T-cell (primary cell): ENCODE data around the gene FBXO44. TPM values are rescaled to one million over a fixed set of nuclear protein-coding genes. Genes with fewer than 3 reads are reported as not detected.

Source experiments
- ATAC-seq, 4 experiments: fragments of 200-7000 bp in 3 of 4; fragments of 150-1000 bp in 1 of 4; cut with Tn5 transposase; replicated peaks in 1 of 4; 1 replicate in 3 of 4; 2 replicates in 1 of 4; pipeline ENCODE4 v1.10.0; 2021; ENCODE audit warnings: moderate library complexity in 3 of 4, mild to moderate bottlenecking in 2 of 4, moderate number of reproducible peaks in 1 of 4
- CTCF ChIA-PET, 2 donors: fragments of 300-600 bp; sonication (Branson Sonifier 250); formaldehyde crosslinking; loops; one replicate each; lab custom pipeline; 2022; ENCODE audit warnings: antibody characterized with exemption in 2 of 2; lab: Charles Lee
- POLR2A ChIA-PET, 2 donors: fragments of 300-600 bp; sonication (Branson Sonifier 250); formaldehyde crosslinking; loops; one replicate each; lab custom pipeline; 2022; ENCODE audit warnings: antibody characterized with exemption in 2 of 2; lab: Charles Lee
- DNase-seq, 35 experiments: peaks; one replicate each; pipeline versions ENCODE4 v3.0.0 to v3.0.0-alpha.2; 2013 to 2023
- H3K27ac ChIP-seq: one replicate; pipeline ENCODE4 v1.5.1; 2013; ENCODE audit warnings: low read length
- H3K27me3 ChIP-seq, 2 experiments: replicated peaks in 1 of 2; 1 replicate in 1 of 2; 2 replicates in 1 of 2; pipeline versions ENCODE4 v1.6.1 to v1.7.0; 2013; ENCODE audit warnings: low read length in 1 of 2, mixed read lengths in 1 of 2; ENCODE audit not compliant: control insufficient read depth in 2 of 2, insufficient read depth in 2 of 2; ENCODE audit errors: extremely low read depth in 1 of 2
- H3K36me3 ChIP-seq, 2 donors: 1 replicate in 1 of 2; 2 replicates in 1 of 2; pipeline versions ENCODE4 v1.6.1 to v1.7.0; 2013; ENCODE audit warnings: low read length in 1 of 2; ENCODE audit not compliant: control insufficient read depth in 2 of 2, insufficient read depth in 1 of 2; ENCODE audit errors: extremely low read depth in 1 of 2
- H3K4me1 ChIP-seq, 2 experiments: 1 replicate in 1 of 2; 2 replicates in 1 of 2; pipeline versions ENCODE4 v1.6.1 to v1.7.0; 2013; ENCODE audit warnings: low read length in 2 of 2, mixed read lengths in 1 of 2; ENCODE audit not compliant: insufficient read depth in 2 of 2, control insufficient read depth in 1 of 2; ENCODE audit errors: extremely low read depth in 1 of 2
- H3K4me3 ChIP-seq, 2 donors: 1 replicate in 1 of 2; 2 replicates in 1 of 2; pipeline versions ENCODE4 v1.5.1 to v1.7.0; 2013; ENCODE audit warnings: mild to moderate bottlenecking in 2 of 2, low read length in 1 of 2, moderate library complexity in 1 of 2; ENCODE audit not compliant: control insufficient read depth in 1 of 2; ENCODE audit errors: extremely low read depth in 1 of 2
- H3K9me3 ChIP-seq: 2 replicates; pipeline ENCODE4 v1.7.0; 2013
- H3K27ac Mint-ChIP-seq, 2 donors: one replicate each; pipeline ENCODE4 v1.8.0; 2020 to 2021; ENCODE audit warnings: mild to moderate bottlenecking in 2 of 2, mixed read lengths in 2 of 2
- H3K27me3 Mint-ChIP-seq, 2 donors: one replicate each; pipeline ENCODE4 v1.8.0; 2021 to 2022; ENCODE audit warnings: mixed read lengths in 2 of 2
- H3K36me3 Mint-ChIP-seq: one replicate; pipeline ENCODE4 v1.8.0; 2021; ENCODE audit warnings: mixed read lengths
- H3K4me1 Mint-ChIP-seq, 3 donors: one replicate each; pipeline ENCODE4 v1.8.0; 2020 to 2022; ENCODE audit warnings: mixed read lengths in 3 of 3, mild to moderate bottlenecking in 1 of 3
- H3K4me3 Mint-ChIP-seq, 3 donors: one replicate each; pipeline ENCODE4 v1.8.0; 2020 to 2022; ENCODE audit warnings: mild to moderate bottlenecking in 3 of 3, mixed read lengths in 3 of 3, moderate library complexity in 3 of 3
- H3K9me3 Mint-ChIP-seq, 3 donors: one replicate each; pipeline ENCODE4 v1.8.0; 2020 to 2022; ENCODE audit warnings: mixed read lengths in 3 of 3
- WGBS: methylation state at CpG from one replicate; pipeline ENCODE4 v1.1.5; 2013; ENCODE audit warnings: missing lambda C conversion rate; ENCODE audit not compliant: insufficient coverage; 5-methylcytosine and 5-hydroxymethylcytosine counted together
- total RNA-seq, 35 experiments: library from RNA in 6 of 35; stranded (reverse) in 6 of 35; fragments of 120-200 nt in 1 of 35; gene quantifications; one replicate each; pipeline versions ENCODE4 v1.2.1 to v1.2.4 and lab custom pipeline; 2013 to 2026

The FBXO44 gene
- total RNA-seq, 5 donors from 2014 or later (not counting 1 experiment from before 2014, with no cell fraction given) = 46.7 to 64.5 (median 54.3) TPM

- Histone ChIP-seq H3K27ac (no peak overlapping the region), H3K9me3 (no peaks in the 10 kb centered on the region), H3K36me3 (no peaks in the 10 kb centered on the region), H3K27me3 (peaks cover 0 to 9% of the 10 kb centered on the region in 2 experiments), H3K4me3 (no peak overlapping the region), H3K4me1 (peaks cover 2 to 34% of the 10 kb centered on the region in 2 experiments)
- Mint-ChIP-seq H3K4me3 (peak overlapping the region in 1 of 3 donors; percentile 42), H3K4me1 (peaks cover 23 to 35% (median 29%) of the 10 kb centered on the region in 3 donors), H3K27ac (no peak overlapping the region), H3K9me3 (no peaks in the 10 kb centered on the region), H3K36me3 (no peaks in the 10 kb centered on the region), H3K27me3 (no peaks in the 10 kb centered on the region)
- ATAC-seq = no peak
- 100% methylated on average over 1 of the region's 6 CpGs for WGBS
- ChIA-PET POLR2A (no interaction called here), CTCF (interaction anchor here in 1 of 2 donors (0.9 to 1.7 kb wide), 2 partner anchors 71 to 406 kb away, joined by 4 to 7 read pairs; no protein-coding TSS in a partner anchor)
- DNase-seq = no peak
These were observed 6.6 kb upstream of the FBXO44 start for GRCh38 chr1:11648039-11648438.

GRCh38 chr1:11648732-11649158, 5.9 kb upstream of the FBXO44 start:
- DNase-seq (peak in 13 of 35 experiments; percentile 8 to 60 (median 27)), ATAC-seq (peak in 3 of 4 experiments; percentile 30 to 50 (median 37))
- no peak overlapping the region for H3K27ac ChIP-seq
- Mint-ChIP-seq H3K4me3 (peak overlapping the region in 1 of 3 donors; percentile 42), H3K27me3 (no peaks in the 10 kb centered on the region), H3K4me1 (peaks cover 23 to 36% (median 29%) of the 10 kb centered on the region in 3 donors), H3K36me3 (no peaks in the 10 kb centered on the region), H3K9me3 (no peaks in the 10 kb centered on the region), H3K27ac (no peak overlapping the region)
- no peaks in the 10 kb centered on the region for H3K9me3 ChIP-seq
- 15% methylated on average over 12 of the region's 30 CpGs for WGBS
- ChIA-PET CTCF (interaction anchor here in 1 of 2 donors (0.9 to 2.5 kb wide), 3 partner anchors 15 to 407 kb away, joined by 4 to 12 read pairs (median 7); partner anchors contain the start of gene FBXO6), POLR2A (no interaction called here)
- peaks cover 0 to 9% of the 10 kb centered on the region in 2 experiments for H3K27me3 ChIP-seq
- no peaks in the 10 kb centered on the region for H3K36me3 ChIP-seq
- H3K4me3 ChIP-seq = no peak overlapping the region
- H3K4me1 ChIP-seq = peaks cover 2 to 36% of the 10 kb centered on the region in 2 experiments

GRCh38 chr1:11649237-11649623, 5.4 kb upstream of the FBXO44 start:
- H3K9me3 Mint-ChIP-seq = no peaks in the 10 kb centered on the region
- peaks cover 23 to 36% (median 29%) of the 10 kb centered on the region in 3 donors for H3K4me1 Mint-ChIP-seq
- no peaks in the 10 kb centered on the region for H3K27me3 Mint-ChIP-seq
- H3K4me3 ChIP-seq = no peak overlapping the region
- ChIA-PET POLR2A (no interaction called here), CTCF (interaction anchor here in 1 of 2 donors (0.9 to 5.6 kb wide), 6 partner anchors 15 to 408 kb away, joined by 3 to 56 read pairs (median 6); partner anchors contain the start of genes AGTRAP and FBXO6)
- ATAC-seq (peak in 1 of 4 experiments; percentile 5), DNase-seq (no peak)
- peaks cover 0 to 9% of the 10 kb centered on the region in 2 experiments for H3K27me3 ChIP-seq
- no peak overlapping the region for H3K27ac ChIP-seq
- no peaks in the 10 kb centered on the region for H3K9me3 ChIP-seq
- H3K4me3 Mint-ChIP-seq = peak overlapping the region in 1 of 3 donors; percentile 84
- no peaks in the 10 kb centered on the region for H3K36me3 Mint-ChIP-seq
- peaks cover 2 to 40% of the 10 kb centered on the region in 2 experiments for H3K4me1 ChIP-seq
- WGBS = 40% methylated on average over 6 of the region's 9 CpGs
- H3K36me3 ChIP-seq = no peaks in the 10 kb centered on the region
- H3K27ac Mint-ChIP-seq = peak overlapping the region in 1 of 2 donors; percentile 28

- no peak for ATAC-seq
These were observed 4.9 kb upstream of the FBXO44 start for GRCh38 chr1:11649624-11650330.

GRCh38 chr1:11650331-11650991, 4.2 kb upstream of the FBXO44 start:
- Mint-ChIP-seq H3K4me3 (peak overlapping the region; percentile 71 to 84 (median 80)), H3K4me1 (peaks cover 24 to 38% (median 32%) of the 10 kb centered on the region in 3 donors), H3K27ac (peak overlapping the region; percentile 78 to 86), H3K27me3 (no peaks in the 10 kb centered on the region), H3K9me3 (no peaks in the 10 kb centered on the region), H3K36me3 (no peaks in the 10 kb centered on the region)
- Histone ChIP-seq H3K27ac (peak overlapping the region; percentile 51), H3K36me3 (no peaks in the 10 kb centered on the region), H3K9me3 (no peaks in the 10 kb centered on the region), H3K4me1 (peaks cover 4 to 47% of the 10 kb centered on the region in 2 experiments), H3K4me3 (peak overlapping the region; percentile 32 to 39), H3K27me3 (peaks cover 0 to 9% of the 10 kb centered on the region in 2 experiments)
- ChIA-PET CTCF (interaction anchor here (0.7 to 5.6 kb wide), 9 partner anchors 14 to 409 kb away, joined by 3 to 56 read pairs (median 4); partner anchors contain the start of genes AGTRAP (in 1 of the 2) and FBXO6 (in 1 of the 2)), POLR2A (interaction anchor here (0.6 kb wide), 2 partner anchors 34 to 1435 kb away, joined by 3 to 4 read pairs; no protein-coding TSS in a partner anchor)
- DNase-seq (peak; percentile 45 to 89 (median 77)), ATAC-seq (peak; percentile 56 to 71 (median 63))
- 5% methylated on average over 39 of the region's 47 CpGs for WGBS

More at GRCh38 chr1:11649624-11650330, 4.9 kb upstream of the FBXO44 start:
- ChIA-PET POLR2A (interaction anchor here in 1 of 2 donors (0.6 kb wide), 1 partner anchor 1435 kb away, joined by 4 read pairs; no protein-coding TSS in a partner anchor), CTCF (interaction anchor here (0.7 to 5.6 kb wide), 7 partner anchors 14 to 408 kb away, joined by 3 to 56 read pairs (median 4); partner anchors contain the start of genes AGTRAP (in 1 of the 2) and FBXO6 (in 1 of the 2))
- peak overlapping the region; percentile 28 to 54 for H3K27ac Mint-ChIP-seq
- peaks cover 23 to 36% (median 29%) of the 10 kb centered on the region in 3 donors for H3K4me1 Mint-ChIP-seq
- no peak for DNase-seq
- H3K27me3 ChIP-seq = peaks cover 0 to 9% of the 10 kb centered on the region in 2 experiments
- 59% methylated on average over 12 of the region's 21 CpGs for WGBS
- H3K36me3 Mint-ChIP-seq = no peaks in the 10 kb centered on the region
- H3K36me3 ChIP-seq = no peaks in the 10 kb centered on the region
- peak overlapping the region; percentile 51 for H3K27ac ChIP-seq
- no peaks in the 10 kb centered on the region for H3K9me3 ChIP-seq
- no peaks in the 10 kb centered on the region for H3K27me3 Mint-ChIP-seq
- no peaks in the 10 kb centered on the region for H3K9me3 Mint-ChIP-seq
- peak overlapping the region; percentile 32 to 39 for H3K4me3 ChIP-seq
- peak overlapping the region; percentile 21 to 84 (median 46) for H3K4me3 Mint-ChIP-seq
- H3K4me1 ChIP-seq = peaks cover 2 to 42% of the 10 kb centered on the region in 2 experiments
